K562 (cell line): Measurements from ENCODE around the gene STIM1. TPM values are rescaled to one million over a fixed set of nuclear protein-coding genes. Genes with fewer than 3 reads are reported as not detected.

Experiments used
- BRF1 ChIP-seq: IDR thresholded peaks from 3 replicates; pipeline ENCODE4 v1.6.1; 2011; ENCODE audit warnings: borderline replicate concordance, mild to moderate bottlenecking; ENCODE audit not compliant: insufficient read length; ENCODE audit errors: extremely low read depth
- E2F3 ChIP-seq: fragments of 250-450 bp; sonication (Bioruptor Pico); IDR thresholded peaks from 2 replicates; pipeline ENCODE4 v1.4.0; 2020; ENCODE audit warnings: mild to moderate bottlenecking
- FOXJ3 ChIP-seq: sonication (generic); formaldehyde crosslinking; IDR thresholded peaks from 2 replicates; pipeline ENCODE4 v1.4.0; 2020; ENCODE audit warnings: mild to moderate bottlenecking, missing genetic modification reagents
- GATAD2A ChIP-seq: fragments of 450-650 bp; IDR thresholded peaks from 2 replicates; pipeline ENCODE4 v1.6.1; 2017
- HDAC3 ChIP-seq: fragments of 450-650 bp; IDR thresholded peaks from 2 replicates; pipeline ENCODE4 v1.6.1; 2018; ENCODE audit warnings: borderline replicate concordance, mild to moderate bottlenecking, moderate library complexity; ENCODE audit not compliant: partially characterized antibody
- NEUROD1 ChIP-seq: fragments of 150-350 bp; IDR thresholded peaks from 2 replicates; pipeline ENCODE4 v1.6.1; 2014; ENCODE audit warnings: borderline replicate concordance, low read length, low read depth; ENCODE audit not compliant: partially characterized antibody
- RAD21 ChIP-seq, 2 experiments: fragments of 250-450 bp in 1 of 2; fragments of 450-650 bp in 1 of 2; sonication (Bioruptor Pico) in 1 of 2; formaldehyde crosslinking in 1 of 2; IDR thresholded peaks in 1 of 2; conservative IDR thresholded peaks in 1 of 2; 2 replicates each; pipeline versions ENCODE4 v1.4.0 to v1.8.0; 2020 to 2022; ENCODE audit warnings: mild to moderate bottlenecking in 2 of 2, moderate library complexity in 1 of 2
- SIN3A ChIP-seq, 2 experiments: fragments of 150-350 bp in 1 of 2; IDR thresholded peaks; 2 replicates each; pipeline ENCODE4 v1.6.1; 2011 to 2016; ENCODE audit warnings: borderline replicate concordance in 2 of 2, low read depth in 2 of 2, low read length in 2 of 2, mild to moderate bottlenecking in 2 of 2, moderate library complexity in 2 of 2; ENCODE audit not compliant: control insufficient read depth in 1 of 2
- TBL1XR1 ChIP-seq, 2 experiments: IDR thresholded peaks; 2 replicates each; pipeline ENCODE4 v1.6.1; 2012; ENCODE audit warnings: improper control_type of control experiment in 2 of 2, low read length in 2 of 2, mild to moderate bottlenecking in 1 of 2
- ZKSCAN8 ChIP-seq: fragments of 200-800 bp; sonication (Bioruptor generic); IDR thresholded peaks from 2 replicates; pipeline ENCODE4 v1.6.1; 2016; ENCODE audit warnings: missing genetic modification characterization, missing compliant biosample characterization
- ZNF23 ChIP-seq: fragments of 250-450 bp; sonication (Bioruptor Pico); IDR thresholded peaks from 2 replicates; pipeline ENCODE4 v1.4.0; 2020; ENCODE audit warnings: mild to moderate bottlenecking
- ZNF232 ChIP-seq: sonication (generic); formaldehyde crosslinking; IDR thresholded peaks from 2 replicates; pipeline ENCODE4 v1.8.0; 2022; ENCODE audit warnings: mild to moderate bottlenecking, missing genetic modification reagents
- ZNF408 ChIP-seq: fragments of 250-450 bp; sonication (Bioruptor Pico); IDR thresholded peaks from 2 replicates; pipeline ENCODE4 v1.4.0; 2020; ENCODE audit warnings: low read depth, mild to moderate bottlenecking, moderate library complexity
- ZNF764 ChIP-seq: fragments of 250-450 bp; sonication (Bioruptor Pico); IDR thresholded peaks from 2 replicates; pipeline ENCODE4 v1.4.0; 2020; ENCODE audit warnings: low read depth, mild to moderate bottlenecking, moderate library complexity
- ZSCAN32 ChIP-seq: fragments of 450-650 bp; formaldehyde crosslinking; IDR thresholded peaks from 2 replicates; pipeline ENCODE4 v1.4.0; 2020; ENCODE audit warnings: mild to moderate bottlenecking, moderate library complexity
- polyA plus RNA-seq, 8 experiments: library from polyadenylated mRNA; depleted of rRNA in 4 of 8; stranded (reverse) in 5 of 8; unstranded in 3 of 8; fragments of >200 nt; fragmentation: Nextera tagmentation in 2 of 8; fragmentation: Illumina TruSeq in 1 of 8; extraction: Ambion mirVana in 2 of 8; extraction: Trizol in 1 of 8; gene quantifications; 2 replicates each; pipeline versions ENCODE4 v1.2.1 to v1.2.3, GENCODE V29; 2011 to 2014; ENCODE audit warnings: inconsistent platforms in 1 of 8, missing spikeins in 1 of 8
- total RNA-seq, 7 experiments: library from RNA; depleted of rRNA in 6 of 7; stranded (reverse); fragments of >200 nt in 6 of 7; fragmentation: Illumina TruSeq in 2 of 7; extraction: Trizol in 2 of 7; gene quantifications; 2 replicates each; pipeline versions ENCODE4 v1.2.1 to v1.2.3, GENCODE V29; 2011 to 2021; ENCODE audit warnings: low replicate concordance in 1 of 7
- TF ChIP-seq, protein P1 (sequence below): fragments of 450-650 bp; formaldehyde crosslinking; IDR thresholded peaks from 2 replicates; pipeline ENCODE4 v1.4.0; 2020; ENCODE audit warnings: mild to moderate bottlenecking, mixed read lengths
- TF ChIP-seq, protein P2 (sequence below): sonication (generic); formaldehyde crosslinking; IDR thresholded peaks from 2 replicates; pipeline ENCODE4 v1.5.0; 2020; ENCODE audit warnings: missing genetic modification reagents
- TF ChIP-seq, protein P3 (sequence below): sonication (generic); formaldehyde crosslinking; IDR thresholded peaks from 2 replicates; pipeline ENCODE4 v1.8.0; 2022; ENCODE audit warnings: missing genetic modification reagents, mild to moderate bottlenecking, borderline replicate concordance
- TF ChIP-seq, protein P4 (sequence below): fragments of 200-400 bp; formaldehyde crosslinking; IDR thresholded peaks from 2 replicates; pipeline ENCODE4 v1.6.1; 2017; ENCODE audit warnings: mild to moderate bottlenecking, low read depth, low read length, moderate library complexity
- TF ChIP-seq, protein P5 (sequence below): IDR thresholded peaks from 2 replicates; pipeline ENCODE4 v1.6.1; 2016; ENCODE audit warnings: missing genetic modification characterization, missing compliant biosample characterization

Gene STIM1
- total and polyA plus RNA-seq, 9 of the 15 experiments (the other 6 are each of a cell fraction or from before 2014, with no cell fraction given): 7.7 to 50.5 (median 22.5) TPM

DNA sequence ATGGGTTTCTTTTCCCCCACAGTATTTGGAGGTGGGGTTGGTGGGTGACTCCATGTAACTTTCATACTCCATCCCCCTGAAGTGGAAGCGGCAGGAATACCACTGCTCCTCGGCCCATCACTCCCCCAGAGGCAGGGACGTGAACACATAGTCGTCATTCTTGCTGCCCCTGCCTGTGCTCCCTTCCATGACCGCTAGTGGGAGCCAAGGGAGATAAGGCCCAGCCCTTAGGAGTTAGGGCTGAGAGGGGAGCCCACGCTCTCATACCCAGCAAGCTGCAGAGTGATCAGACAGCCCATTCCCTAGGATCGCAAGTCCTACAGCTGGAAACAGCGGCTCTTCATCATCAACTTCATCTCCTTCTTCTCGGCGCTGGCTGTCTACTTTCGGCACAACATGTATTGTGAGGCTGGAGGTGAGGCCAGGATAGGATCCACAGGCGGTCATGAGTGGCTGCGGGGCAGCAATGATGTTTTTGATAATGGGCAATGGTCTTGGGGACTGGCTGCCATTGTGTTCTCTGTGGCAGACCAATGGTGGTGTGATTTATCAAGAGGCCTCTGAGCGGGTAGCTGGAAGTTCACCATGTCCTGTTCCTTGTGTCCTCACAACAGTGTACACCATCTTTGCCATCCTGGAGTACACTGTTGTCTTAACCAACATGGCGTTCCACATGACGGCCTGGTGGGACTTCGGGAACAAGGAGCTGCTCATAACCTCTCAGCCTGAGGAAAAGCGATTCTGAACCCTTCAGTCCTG is 30.6 kb upstream of the STIM1 start (continued):
- TF ChIP-seq, protein P1, sequence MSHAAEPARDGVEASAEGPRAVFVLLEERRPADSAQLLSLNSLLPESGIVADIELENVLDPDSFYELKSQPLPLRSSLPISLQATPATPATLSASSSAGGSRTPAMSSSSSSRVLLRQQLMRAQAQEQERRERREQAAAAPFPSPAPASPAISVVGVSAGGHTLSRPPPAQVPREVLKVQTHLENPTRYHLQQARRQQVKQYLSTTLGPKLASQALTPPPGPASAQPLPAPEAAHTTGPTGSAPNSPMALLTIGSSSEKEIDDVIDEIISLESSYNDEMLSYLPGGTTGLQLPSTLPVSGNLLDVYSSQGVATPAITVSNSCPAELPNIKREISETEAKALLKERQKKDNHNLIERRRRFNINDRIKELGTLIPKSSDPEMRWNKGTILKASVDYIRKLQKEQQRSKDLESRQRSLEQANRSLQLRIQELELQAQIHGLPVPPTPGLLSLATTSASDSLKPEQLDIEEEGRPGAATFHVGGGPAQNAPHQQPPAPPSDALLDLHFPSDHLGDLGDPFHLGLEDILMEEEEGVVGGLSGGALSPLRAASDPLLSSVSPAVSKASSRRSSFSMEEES (CRISPR knock-in tag): no peak
- no peak for TF ChIP-seq ZNF23 (CRISPR knock-in tag)
- TF ChIP-seq GATAD2A: no peak
- TF ChIP-seq FOXJ3 (CRISPR knock-in tag): no peak
- no peak for TF ChIP-seq SIN3A (IDR thresholded peaks at IDR 0.05; ENCODE audit: borderline replicate concordance in 2 of 2, control insufficient read depth in 1 of 2, low read depth in 2 of 2, low read length in 2 of 2)
- TF ChIP-seq RAD21 (CRISPR knock-in tag; conservative IDR thresholded peaks at IDR 0.05 in 1 of 2, IDR thresholded peaks at IDR 0.05 in 1 of 2): peak; percentile 91 to 94
- TF ChIP-seq E2F3 (CRISPR knock-in tag): no peak
- TF ChIP-seq, protein P2, sequence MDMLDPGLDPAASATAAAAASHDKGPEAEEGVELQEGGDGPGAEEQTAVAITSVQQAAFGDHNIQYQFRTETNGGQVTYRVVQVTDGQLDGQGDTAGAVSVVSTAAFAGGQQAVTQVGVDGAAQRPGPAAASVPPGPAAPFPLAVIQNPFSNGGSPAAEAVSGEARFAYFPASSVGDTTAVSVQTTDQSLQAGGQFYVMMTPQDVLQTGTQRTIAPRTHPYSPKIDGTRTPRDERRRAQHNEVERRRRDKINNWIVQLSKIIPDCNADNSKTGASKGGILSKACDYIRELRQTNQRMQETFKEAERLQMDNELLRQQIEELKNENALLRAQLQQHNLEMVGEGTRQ (CRISPR knock-in tag): no peak
- no peak for TF ChIP-seq ZNF764 (CRISPR knock-in tag)
- peak; percentile 60 for TF ChIP-seq NEUROD1
- no peak for TF ChIP-seq ZKSCAN8
- TF ChIP-seq ZNF232 (CRISPR knock-in tag): no peak
- TF ChIP-seq ZNF408: no peak
- TF ChIP-seq TBL1XR1 (IDR thresholded peaks at IDR 0.05; ENCODE audit: low read length in 2 of 2): no peak; a peak in 1 of 4 replicates
- TF ChIP-seq HDAC3: no peak
- TF ChIP-seq ZSCAN32 (CRISPR knock-in tag): no peak
- TF ChIP-seq, protein P3, sequence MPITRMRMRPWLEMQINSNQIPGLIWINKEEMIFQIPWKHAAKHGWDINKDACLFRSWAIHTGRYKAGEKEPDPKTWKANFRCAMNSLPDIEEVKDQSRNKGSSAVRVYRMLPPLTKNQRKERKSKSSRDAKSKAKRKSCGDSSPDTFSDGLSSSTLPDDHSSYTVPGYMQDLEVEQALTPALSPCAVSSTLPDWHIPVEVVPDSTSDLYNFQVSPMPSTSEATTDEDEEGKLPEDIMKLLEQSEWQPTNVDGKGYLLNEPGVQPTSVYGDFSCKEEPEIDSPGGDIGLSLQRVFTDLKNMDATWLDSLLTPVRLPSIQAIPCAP: no peak
- TF ChIP-seq, protein P4, sequence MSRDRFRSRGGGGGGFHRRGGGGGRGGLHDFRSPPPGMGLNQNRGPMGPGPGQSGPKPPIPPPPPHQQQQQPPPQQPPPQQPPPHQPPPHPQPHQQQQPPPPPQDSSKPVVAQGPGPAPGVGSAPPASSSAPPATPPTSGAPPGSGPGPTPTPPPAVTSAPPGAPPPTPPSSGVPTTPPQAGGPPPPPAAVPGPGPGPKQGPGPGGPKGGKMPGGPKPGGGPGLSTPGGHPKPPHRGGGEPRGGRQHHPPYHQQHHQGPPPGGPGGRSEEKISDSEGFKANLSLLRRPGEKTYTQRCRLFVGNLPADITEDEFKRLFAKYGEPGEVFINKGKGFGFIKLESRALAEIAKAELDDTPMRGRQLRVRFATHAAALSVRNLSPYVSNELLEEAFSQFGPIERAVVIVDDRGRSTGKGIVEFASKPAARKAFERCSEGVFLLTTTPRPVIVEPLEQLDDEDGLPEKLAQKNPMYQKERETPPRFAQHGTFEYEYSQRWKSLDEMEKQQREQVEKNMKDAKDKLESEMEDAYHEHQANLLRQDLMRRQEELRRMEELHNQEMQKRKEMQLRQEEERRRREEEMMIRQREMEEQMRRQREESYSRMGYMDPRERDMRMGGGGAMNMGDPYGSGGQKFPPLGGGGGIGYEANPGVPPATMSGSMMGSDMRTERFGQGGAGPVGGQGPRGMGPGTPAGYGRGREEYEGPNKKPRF: no peak
- TF ChIP-seq, protein P5, sequence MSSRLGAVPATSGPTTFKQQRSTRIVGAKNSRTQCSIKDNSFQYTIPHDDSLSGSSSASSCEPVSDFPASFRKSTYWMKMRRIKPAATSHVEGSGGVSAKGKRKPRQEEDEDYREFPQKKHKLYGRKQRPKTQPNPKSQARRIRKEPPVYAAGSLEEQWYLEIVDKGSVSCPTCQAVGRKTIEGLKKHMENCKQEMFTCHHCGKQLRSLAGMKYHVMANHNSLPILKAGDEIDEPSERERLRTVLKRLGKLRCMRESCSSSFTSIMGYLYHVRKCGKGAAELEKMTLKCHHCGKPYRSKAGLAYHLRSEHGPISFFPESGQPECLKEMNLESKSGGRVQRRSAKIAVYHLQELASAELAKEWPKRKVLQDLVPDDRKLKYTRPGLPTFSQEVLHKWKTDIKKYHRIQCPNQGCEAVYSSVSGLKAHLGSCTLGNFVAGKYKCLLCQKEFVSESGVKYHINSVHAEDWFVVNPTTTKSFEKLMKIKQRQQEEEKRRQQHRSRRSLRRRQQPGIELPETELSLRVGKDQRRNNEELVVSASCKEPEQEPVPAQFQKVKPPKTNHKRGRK: no peak
- TF ChIP-seq BRF1: no peak
